Left forelimb (tissue), 1 donor: ENCODE results near the gene PAK6.
A peak's percentile ranks its signal among the peaks of the same experiment; 100 is the strongest.

Experiments used
- DNase-seq: peaks from one replicate; pipeline ENCODE4 v3.0.0-alpha.2; 2018; ENCODE audit warnings: low spot score

The PAK6 gene

DNA sequence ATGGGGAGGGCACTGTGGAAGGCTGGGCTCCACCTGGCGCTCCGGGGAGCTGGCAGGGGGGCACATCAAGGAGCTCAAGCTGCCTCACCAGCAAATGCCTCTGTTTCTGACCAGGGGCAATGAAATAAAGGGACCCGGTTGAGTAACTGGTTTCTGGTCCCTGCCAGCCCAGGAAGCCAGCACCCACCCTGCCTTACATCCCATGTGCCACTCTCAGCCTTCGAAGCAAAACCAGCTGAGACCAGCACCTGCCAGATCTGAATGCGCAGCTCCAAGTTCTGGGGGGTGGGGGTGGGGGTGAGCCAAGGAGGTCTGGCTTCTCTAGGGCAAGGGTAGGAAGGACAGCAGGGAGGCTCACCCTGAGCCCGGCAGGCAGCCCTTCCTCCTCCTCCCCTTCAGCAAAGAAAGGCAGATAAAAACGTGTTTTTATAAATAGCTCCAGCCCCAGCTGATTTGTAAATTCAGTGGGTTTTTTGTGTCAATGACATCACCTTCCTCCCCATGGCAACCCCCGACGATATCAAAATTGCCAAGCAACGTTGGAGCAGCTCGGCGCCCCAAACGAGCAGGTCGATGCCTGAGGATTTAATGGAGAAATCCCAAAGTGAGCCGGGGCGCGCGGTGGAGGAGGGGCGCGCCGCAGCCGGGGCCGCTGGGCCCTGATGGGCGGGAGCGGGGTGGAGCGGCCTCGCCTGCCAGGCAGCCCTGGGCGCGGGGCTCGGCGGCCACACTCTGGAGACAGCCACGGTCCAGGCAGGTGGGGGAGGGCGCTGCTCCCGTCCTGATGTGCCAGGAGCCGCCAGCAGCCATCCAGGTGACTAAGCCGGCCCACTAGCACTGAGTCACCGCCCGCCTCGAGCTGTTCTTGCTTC, at the start of gene PAK6:
TSS of gene PAK6 (plus strand) at position 532 of the 872 bp plus-strand sequence. CDS start 25,723 bp downstream, outside the sequence.
- peak; percentile 72 for DNase-seq

DNA sequence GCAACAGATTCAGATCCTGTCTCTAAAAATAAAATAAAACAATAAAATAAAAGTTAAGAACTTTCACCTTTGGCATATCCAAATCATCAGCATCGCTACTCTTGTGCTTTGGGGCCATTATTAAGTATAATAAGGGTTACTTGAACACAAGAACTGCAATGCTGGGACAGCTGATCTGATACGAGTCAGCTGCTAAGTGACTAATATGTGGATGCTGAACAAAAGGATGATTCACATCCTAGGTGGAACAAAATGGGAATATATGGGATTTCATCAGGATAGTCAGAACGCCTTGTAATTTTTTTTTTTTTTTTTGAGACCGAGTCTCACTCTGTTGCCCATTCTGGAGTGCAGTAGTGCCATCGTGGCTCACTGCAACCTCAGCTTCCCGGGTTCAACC, 48.3 kb upstream of the PAK6 start:
- no peak for DNase-seq

DNA sequence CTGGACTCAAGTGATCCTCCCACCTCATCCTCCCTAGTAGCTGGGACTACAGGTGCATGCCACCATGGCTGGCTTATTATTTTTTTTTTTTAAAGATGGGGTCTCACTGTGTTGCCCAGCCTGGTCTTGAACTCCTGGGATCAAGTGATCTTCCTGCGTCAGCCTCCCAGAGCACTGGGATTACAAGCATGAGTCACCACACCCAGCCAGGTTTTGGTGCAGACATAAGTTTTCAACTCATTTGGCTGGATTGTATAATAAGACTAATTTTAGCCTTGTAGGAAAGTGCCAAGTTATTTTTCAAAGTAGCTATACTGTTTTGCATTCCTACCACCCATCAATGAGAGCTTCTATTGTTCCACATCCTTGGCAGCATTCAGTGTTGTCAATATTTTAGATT, 45.9 kb upstream of the PAK6 start:
- no peak for DNase-seq

DNA sequence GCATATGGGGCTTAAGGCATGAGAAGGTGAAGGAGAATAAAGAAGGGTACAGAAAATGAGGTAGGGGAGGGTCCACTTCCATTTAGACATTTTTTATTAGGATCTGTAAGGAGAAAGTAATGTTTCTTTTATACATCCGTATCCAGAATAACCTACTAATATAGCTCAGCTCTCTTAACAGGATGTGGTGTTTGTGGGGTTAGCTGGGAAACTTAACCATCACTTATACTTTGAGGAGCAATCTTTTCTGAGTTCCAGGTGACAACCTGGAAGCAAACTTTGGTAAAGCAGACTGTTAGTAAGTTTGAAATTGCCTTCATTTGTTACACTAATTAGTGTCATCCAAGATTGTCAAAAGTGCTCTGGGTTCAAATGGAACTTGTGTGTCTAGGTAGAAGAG, 41.4 kb upstream of the PAK6 start:
- DNase-seq: no peak

DNA sequence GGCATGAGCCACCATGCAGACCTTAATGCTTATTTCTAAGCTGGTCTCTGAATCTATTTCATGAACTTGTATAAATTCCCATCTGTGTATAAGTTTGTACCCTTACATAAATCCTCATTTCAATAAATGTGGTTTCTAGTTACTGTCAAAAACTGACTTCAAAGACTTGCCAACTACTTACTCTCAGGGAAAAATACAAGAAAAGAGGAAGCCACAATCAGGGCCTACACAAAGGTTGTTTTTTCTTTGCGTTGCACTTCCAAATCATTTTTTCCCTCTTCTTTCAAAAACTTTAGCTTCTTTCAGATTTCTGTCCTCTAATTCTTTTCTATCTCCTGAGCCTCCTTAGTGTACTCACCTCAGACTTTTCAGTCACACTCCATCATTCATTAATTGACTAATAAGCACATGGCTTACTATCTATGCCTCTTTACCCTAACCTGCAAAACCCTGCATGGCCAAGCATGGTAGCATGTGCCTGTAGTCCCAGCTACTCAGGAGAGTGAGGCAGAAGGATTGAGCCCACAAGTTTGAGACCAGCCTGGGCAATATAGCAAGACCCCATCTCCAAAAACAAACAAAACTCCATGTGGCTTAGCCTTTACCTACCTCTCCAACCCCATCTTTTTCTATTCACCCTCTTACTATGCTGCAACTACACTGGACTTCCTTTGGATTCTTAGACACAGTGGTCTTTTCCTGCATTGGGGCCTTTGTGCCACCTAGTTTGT, 40.3 kb upstream of the PAK6 start:
- DNase-seq: no peak

DNA sequence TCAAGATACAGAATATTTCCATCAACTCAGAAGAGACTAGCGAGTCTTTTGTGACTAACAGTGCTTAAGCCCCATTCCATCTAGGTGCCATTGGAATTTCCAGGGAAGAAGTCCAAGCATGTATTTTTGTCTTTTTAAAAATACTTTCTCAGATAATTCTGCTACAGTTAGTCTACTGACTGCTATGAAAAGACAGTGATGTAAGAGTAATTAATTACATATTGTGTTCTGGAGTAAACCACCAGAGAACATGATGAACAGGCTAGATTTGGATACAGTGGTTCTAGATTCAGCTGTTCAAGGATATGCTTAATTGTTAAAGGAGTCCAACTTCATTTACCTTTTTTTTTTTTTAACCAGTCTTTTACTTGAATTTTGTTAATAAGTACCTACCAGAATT, 34.8 kb upstream of the PAK6 start:
- DNase-seq: no peak

DNA sequence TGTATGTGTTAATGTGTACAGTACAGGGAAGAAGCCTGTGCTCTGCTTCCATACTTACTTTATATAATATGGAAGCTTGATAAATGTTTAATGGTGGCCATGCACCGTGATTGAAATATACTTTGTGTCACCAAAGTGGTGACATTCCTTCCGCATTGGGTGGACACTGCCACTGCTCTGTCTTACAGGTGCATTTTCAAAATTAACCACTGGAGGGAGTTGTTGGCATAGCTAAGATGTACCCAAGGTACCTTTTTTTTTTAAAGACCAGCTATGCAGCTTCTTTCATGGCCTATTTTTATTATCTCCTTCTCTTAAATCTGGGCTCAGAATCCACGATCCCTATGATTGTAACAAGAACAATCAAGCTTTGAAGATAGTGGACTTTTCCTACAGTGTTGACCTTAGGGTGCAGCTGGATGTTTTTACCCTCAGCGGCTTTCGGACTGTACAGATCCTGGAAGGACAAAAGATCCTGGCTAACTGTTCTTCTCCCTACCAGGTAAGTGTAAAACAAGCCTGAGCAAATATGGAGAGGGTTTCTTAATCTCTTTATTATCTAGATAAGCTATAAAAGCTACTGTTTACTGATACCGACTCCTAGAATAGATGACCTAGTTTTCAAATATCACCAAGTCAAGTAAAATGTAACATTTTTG, 21.6 kb upstream of the PAK6 start:
- DNase-seq: no peak

DNA sequence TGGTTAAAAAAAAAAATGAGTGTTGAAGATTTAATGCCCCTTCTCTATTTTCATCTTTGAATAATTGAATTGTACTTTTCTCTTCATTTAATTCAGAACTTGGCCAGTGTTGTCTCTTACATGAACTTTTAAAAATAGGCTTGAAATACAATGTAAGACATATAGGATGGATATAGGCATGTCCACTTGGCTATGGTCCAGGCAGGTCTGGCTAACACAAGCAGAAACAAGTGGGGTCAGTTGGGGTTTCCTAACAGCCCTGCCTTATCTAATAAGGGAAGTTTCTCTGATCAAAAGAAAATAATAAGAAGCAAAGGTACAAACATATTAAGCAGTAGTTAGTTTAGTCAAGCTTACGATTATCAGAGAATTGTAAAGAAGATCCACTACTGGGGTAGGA, 19.1 kb upstream of the PAK6 start:
- no peak for DNase-seq

DNA sequence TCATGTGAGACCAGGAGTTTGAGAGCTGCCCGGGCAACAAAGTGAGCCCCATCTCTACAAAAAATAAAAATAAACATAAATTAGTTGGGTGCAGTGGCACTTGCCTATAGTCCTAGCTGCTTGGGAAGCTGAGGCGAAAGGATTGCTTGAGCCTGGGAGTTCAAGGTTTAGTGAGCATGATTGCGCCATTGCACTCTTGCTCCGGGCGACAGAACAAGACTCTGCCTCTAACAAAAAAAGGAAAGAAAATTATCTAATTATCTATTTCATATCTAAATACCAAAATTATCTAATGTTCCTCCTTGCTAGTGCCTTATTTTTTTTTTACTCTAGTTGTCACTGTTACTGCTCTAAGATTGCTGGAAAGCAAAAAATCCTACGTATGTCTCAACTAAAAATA, 16.7 kb upstream of the PAK6 start:
- DNase-seq: no peak

DNA sequence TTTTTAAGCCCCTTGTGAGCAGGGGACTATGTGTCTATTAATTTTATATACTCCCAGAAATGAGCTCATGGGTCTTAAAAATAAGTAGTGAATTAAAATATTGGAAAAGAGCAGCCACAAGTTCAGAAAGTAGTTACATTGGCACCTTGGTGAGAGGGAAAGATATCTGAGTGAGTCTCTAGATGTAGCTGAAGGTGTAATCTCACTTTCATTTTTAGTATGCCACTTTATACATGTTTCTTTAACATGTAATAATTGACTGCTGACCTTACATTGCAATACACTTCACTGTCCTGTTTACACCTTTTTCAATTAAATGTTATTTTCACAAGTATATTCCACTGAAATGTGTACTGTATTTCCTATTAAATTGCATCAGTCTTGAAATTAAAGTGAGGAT, 12.1 kb upstream of the PAK6 start:
- no peak for DNase-seq

DNA sequence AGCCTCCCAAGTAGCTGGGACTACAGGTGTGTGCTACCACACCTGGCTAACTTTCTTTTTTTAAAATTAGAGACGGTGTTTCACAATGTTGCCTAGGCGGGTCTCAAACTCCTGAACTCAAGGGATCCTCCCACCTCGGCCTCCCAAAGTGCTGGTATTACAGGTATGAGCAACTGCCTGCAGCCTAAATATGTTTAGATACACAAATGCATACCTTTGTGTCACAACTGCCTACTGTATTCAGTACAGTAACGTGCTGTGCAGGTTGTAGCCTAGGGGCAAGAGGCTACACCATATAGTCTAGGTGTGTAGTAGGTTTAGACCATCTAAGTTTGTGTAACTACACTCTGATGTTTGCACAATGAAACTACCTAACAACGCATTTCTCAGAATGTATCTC, 9.5 kb upstream of the PAK6 start:
- DNase-seq: no peak

DNA sequence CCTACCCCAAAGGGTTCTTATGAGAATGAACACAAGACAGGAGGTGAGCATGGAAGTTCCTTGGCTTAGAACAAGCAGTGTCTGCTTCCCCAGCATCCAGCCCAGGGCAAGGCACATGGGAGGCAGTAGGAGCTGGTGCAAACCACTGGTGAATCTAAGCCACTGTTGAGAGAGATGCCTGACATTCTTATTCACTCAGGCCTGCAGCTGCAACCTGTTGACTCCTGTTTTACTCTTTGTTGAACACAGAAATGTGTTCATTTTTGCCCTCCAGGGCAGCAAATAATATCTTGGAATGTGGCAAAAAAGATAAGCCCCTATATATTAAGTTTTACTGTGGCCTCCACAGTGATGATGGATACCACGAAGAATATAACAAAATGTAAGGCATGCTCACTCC, 8.9 kb upstream of the PAK6 start:
- DNase-seq: no peak

DNA sequence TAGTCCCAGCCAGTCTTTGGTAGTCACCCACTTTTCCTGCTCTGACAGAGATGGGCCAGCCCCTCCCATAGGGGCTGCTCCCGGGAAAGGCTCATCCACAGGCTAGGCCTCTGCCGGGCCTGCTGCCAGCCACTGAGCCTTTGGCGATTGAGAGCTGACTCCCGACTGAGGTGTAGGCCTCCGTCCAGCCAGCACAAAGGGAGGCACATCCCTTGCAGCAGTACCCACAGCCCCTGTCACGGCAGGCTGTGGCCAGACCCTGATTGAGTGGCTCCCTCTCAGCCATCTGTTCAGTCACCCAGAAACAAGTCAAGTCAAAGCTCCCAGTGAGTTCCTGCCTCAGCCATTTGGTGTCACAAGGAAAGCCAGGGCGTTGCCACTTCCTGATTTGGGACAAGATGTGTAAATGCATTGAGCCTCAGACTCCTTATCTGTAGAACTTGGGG, 6.2 kb upstream of the PAK6 start:
- no peak for DNase-seq

DNA sequence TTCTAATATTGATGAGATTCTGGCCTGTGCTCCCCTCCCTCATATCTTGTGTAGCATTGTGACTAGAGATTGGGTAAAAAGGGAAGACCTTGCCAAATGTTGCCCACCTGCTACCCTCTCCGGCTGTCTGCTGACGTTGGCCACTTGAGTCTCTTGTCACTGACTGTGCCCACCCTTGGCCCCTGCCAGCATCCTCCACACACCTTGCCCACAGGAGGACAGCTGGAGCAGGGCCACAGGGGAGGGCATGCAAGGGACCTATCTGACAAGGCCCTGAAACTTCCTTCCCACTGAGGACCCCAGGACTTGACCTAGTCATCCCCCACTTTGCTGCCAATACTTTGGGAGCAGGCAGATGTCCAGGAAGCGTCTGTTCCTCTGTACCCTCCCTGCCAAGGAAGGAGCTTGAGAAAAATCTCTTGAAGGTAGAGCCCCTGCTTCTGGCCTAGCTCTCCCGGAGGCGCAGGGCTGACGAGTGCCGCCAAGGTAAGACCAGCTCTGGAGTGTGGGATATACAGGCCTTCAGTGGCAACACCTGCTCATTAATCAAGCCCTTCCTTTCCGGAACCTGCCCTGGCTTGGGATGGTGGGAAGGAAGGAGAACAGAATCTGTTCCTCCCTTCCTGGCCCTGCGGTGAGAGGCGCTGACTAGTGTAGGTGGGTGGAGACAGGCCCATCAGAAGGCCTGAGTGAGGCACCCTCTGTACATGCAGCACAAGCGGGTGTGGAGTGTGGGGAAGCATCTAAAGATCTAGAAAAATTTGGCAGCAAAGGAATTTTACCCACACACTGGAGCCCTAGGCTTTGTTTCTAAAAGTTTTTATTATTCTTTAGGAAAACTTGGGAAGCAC, 4.9 kb upstream of the PAK6 start:
- DNase-seq: no peak

DNA sequence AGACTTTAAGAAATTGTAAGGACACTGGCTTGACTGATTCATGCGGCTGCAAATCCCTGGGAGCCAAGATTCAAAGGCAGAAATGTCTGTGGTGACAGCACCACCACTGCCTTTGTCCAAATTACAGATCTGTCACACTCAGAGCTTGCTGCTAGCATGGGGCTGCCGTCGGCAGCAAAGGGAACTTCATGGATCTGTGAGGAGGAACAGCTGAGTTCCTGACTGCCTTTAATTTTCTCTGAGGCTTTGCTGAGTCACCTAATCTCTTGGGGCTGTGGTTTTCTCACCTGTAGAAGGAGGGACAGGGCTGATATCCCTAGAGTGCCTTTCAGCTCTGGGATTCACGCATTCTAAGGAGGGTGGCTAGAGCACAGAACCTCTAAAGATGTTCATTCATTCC, 4.1 kb upstream of the PAK6 start:
- no peak for DNase-seq

DNA sequence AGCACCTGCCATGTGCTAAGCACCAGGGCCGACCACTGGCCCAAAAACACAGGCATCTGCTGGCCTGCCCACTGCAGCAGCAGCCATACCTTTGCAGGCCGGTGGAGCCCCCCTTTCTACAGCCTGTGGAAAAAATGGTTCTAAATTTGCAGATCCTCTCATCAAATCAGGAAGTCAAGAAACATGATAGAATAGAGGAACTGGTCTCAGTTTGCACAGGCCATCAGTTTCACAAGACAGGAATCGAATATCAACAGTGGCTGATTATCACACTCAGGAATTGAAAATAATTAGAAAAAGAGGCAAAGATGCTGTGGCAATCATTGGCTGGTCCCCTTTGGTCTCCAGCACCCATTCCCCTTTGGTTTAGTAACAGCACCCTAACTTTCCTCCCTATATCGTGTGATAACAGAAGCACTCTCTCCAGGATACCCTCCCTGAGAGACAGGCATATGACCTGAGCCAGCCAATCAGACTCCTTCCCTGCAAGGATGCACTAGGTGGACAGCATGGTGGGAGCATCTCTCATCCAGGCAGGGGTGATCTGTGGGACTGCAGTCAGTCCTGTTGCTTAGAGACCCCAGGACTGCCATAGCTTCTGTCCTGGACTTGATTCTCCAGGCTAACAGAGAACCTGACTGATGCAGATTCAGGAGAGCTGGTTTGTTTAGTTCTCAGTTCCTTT, 3.5 kb upstream of the PAK6 start:
- DNase-seq: no peak

DNA sequence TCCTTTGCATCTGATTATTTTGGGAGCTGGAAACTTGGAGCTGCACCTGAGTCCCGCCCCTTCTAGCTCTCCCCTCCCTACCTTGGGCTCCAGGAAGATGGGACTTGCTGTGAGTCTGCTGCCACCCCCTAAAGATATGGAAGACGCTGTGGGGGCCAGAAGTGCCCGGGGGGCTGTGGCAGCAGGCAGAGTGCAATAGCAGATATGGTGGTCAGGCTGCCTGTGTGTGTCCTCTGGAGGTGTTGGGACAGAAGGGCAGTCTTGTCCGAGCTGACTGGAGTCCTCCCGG, 485 bp downstream of the PAK6 start:
- no peak for DNase-seq

DNA sequence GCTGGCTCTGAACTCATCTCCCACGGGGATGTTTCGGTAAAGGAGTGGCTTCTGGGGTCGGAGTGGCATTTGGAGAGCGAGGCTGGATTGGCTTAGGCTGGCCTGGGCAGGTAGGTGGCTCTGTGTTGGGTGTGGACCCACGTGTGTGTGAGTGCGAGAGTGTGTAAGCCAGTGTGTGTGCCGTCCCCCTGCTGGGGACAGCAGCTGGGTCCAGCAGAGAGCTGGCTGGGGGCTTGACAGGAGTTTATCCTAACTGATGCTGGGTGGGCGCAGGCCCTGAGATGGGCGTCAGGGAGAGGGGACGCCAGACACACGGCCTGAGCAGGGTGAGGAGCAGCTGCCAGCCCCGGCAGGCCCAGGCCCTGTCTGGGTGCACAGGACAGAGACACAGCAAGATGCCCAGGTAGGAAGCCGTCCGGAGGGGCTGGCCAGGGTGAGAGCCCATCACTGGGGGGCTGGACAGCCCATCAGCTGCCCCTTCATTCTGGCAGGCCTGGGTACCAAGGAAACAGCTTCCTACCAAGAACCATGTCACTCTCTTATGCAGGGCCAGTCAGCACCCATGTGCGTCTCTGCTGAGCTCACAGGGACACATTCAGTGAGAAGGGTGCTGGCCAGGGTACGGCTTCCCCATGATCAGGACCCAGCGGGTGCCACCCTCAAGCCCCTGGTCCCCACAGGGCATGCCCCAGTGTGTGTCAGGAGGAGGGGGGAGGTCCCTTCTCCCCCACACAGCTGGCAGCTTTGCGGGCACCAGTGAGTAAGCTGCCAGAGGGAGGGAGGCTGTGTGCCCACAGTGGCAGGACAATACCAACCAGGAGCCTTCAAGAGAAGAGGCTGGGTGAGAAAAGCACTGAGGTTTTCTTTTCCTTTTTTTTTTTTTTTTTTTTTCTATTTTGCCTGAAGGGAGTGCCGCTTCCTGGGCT, 1.1 kb downstream of the PAK6 start:
- peak; percentile 64 for DNase-seq

DNA sequence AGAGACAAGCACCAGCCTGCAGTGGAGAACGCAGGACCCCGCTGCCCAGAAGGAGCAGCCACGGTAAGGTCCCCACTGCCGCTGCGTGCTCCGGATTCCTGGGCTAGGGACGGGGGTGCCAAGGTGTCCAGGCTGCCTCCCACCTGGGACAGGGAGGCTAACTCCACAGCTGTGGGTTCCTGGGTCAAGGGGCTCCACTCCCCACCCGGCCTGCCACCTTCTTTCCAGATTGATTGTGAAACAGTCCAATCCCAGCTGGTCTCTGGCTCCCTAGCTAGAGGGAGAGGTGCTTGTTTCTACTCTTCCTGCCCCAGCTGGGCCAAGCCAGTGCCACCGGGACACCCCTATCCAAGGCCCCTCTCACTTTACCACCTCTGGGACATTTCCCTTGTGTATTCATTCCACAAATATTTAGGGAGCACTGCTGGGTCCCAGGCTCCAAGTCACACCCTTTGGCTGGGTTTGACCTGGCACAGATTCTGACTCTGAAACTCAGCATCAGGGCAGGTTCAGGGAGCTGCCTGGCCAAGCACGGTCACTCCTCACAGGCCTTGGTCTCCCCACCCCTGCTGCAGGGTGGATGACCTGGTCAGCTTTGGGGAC, 1.9 kb downstream of the PAK6 start:
- peak; percentile 59 for DNase-seq
